DND-41 (cell line): ENCODE measurements around the gene REG3G.

Source experiments
- ATAC-seq: fragments of 200-7000 bp; cut with Tn5 transposase; 3 replicates; pipeline ENCODE4 v1.9.1; 2021; ENCODE audit warnings: low read depth; ENCODE audit not compliant: insufficient read depth
- DNase-seq: peaks from one replicate; pipeline ENCODE4 v3.0.0-alpha.2; 2020
- H2AFZ ChIP-seq: 2 replicates; pipeline ENCODE4 v1.6.0; 2012; ENCODE audit warnings: low read depth, low read length
- H3K27ac ChIP-seq: 2 replicates; pipeline ENCODE4 v1.5.1; 2012; ENCODE audit warnings: low read length, inconsistent platforms
- H3K27me3 ChIP-seq: fragments of 200-600 bp; sonication (generic); 2 replicates; pipeline ENCODE4 v1.6.0; 2012; ENCODE audit warnings: low read length, mild to moderate bottlenecking, inconsistent platforms; ENCODE audit not compliant: insufficient read depth, poor library complexity
- H3K36me3 ChIP-seq: 2 replicates; pipeline ENCODE4 v1.5.1; 2012; ENCODE audit warnings: low read length, inconsistent platforms; ENCODE audit not compliant: insufficient read depth
- H3K4me1 ChIP-seq: 2 replicates; pipeline ENCODE4 v1.5.1; 2012; ENCODE audit warnings: mild to moderate bottlenecking, low read length; ENCODE audit not compliant: insufficient read depth
- H3K4me2 ChIP-seq: 2 replicates; pipeline ENCODE4 v1.6.0; 2012; ENCODE audit warnings: mild to moderate bottlenecking, moderate library complexity, low read length, inconsistent platforms; ENCODE audit not compliant: insufficient read depth
- H3K4me3 ChIP-seq, 2 experiments: fragments of 200-600 bp in 1 of 2; shearing (Covaris generic) in 1 of 2; 2 replicates each; pipeline ENCODE4 v1.5.1; 2012 to 2016; ENCODE audit warnings: inconsistent platforms in 2 of 2, low read length in 2 of 2, mild to moderate bottlenecking in 2 of 2, low read depth in 1 of 2, moderate library complexity in 1 of 2
- H3K79me2 ChIP-seq: 2 replicates; pipeline ENCODE4 v1.6.0; 2012; ENCODE audit warnings: low read length, inconsistent platforms; ENCODE audit not compliant: insufficient read depth
- H3K9ac ChIP-seq: 2 replicates; pipeline ENCODE4 v1.6.0; 2012; ENCODE audit warnings: low read depth, mild to moderate bottlenecking, inconsistent platforms, low read length, moderate library complexity
- H3K9me3 ChIP-seq: 2 replicates; pipeline ENCODE4 v1.5.1; 2012; ENCODE audit warnings: low read length, moderate library complexity, mild to moderate bottlenecking, inconsistent platforms; ENCODE audit not compliant: insufficient read depth, severe bottlenecking
- H4K20me1 ChIP-seq: 2 replicates; pipeline ENCODE4 v1.6.0; 2012; ENCODE audit warnings: low read length; ENCODE audit not compliant: insufficient read depth
- CTCF ChIP-seq: IDR thresholded peaks from 2 replicates; pipeline ENCODE4 v1.5.1; 2012; ENCODE audit warnings: borderline replicate concordance, low read length, moderate library complexity, mild to moderate bottlenecking; ENCODE audit not compliant: poor library complexity, severe bottlenecking; ENCODE audit errors: extremely low read depth
- EZH2 ChIP-seq: IDR thresholded peaks from 3 replicates; pipeline ENCODE4 v1.6.1; 2012; ENCODE audit warnings: borderline replicate concordance, low read depth, mild to moderate bottlenecking, moderate library complexity, low read length, inconsistent platforms; ENCODE audit not compliant: severe bottlenecking

REG3G gene

GRCh38 chr2:78993518-78994148 is 31.9 kb upstream of the REG3G start:
- ATAC-seq = no peak
- no peak overlapping the region for H3K4me3 ChIP-seq
- H4K20me1 ChIP-seq = no peaks in the 10 kb centered on the region
- no peak overlapping the region for H3K27ac ChIP-seq
- H3K4me2 ChIP-seq = no peak overlapping the region
- no peaks in the 10 kb centered on the region for H3K9me3 ChIP-seq
- H3K79me2 ChIP-seq = no peaks in the 10 kb centered on the region
- no peak for TF ChIP-seq EZH2
- TF ChIP-seq CTCF = no peak
- no peak overlapping the region for H2AFZ ChIP-seq
- H3K4me1 ChIP-seq = no peaks in the 10 kb centered on the region
- H3K9ac ChIP-seq = no peak overlapping the region
- no peaks in the 10 kb centered on the region for H3K36me3 ChIP-seq
- no peaks in the 10 kb centered on the region for H3K27me3 ChIP-seq
- no peak for DNase-seq

GRCh38 chr2:78994789-78995188 is 30.7 kb upstream of the REG3G start:
- H3K36me3 ChIP-seq = no peaks in the 10 kb centered on the region
- H3K9ac ChIP-seq = no peak overlapping the region
- no peak overlapping the region for H3K27ac ChIP-seq
- H3K27me3 ChIP-seq = no peaks in the 10 kb centered on the region
- H4K20me1 ChIP-seq = no peaks in the 10 kb centered on the region
- H3K4me3 ChIP-seq = no peak overlapping the region
- no peak for DNase-seq
- no peak overlapping the region for H3K4me2 ChIP-seq
- no peak for ATAC-seq
- no peaks in the 10 kb centered on the region for H3K79me2 ChIP-seq
- no peaks in the 10 kb centered on the region for H3K9me3 ChIP-seq
- no peaks in the 10 kb centered on the region for H3K4me1 ChIP-seq
- no peak overlapping the region for H2AFZ ChIP-seq
- TF ChIP-seq CTCF = no peak
- TF ChIP-seq EZH2 = no peak

GRCh38 chr2:78999406-78999805 is 26.1 kb upstream of the REG3G start:
- H3K27me3 ChIP-seq = no peaks in the 10 kb centered on the region
- ATAC-seq (no peak), DNase-seq (no peak)
- H3K4me2 ChIP-seq = no peak overlapping the region
- no peak for TF ChIP-seq EZH2
- peak; percentile 51 for TF ChIP-seq CTCF
- H4K20me1 ChIP-seq = no peaks in the 10 kb centered on the region
- no peaks in the 10 kb centered on the region for H3K4me1 ChIP-seq
- no peak overlapping the region for H2AFZ ChIP-seq
- no peak overlapping the region for H3K27ac ChIP-seq
- no peaks in the 10 kb centered on the region for H3K79me2 ChIP-seq
- H3K36me3 ChIP-seq = no peaks in the 10 kb centered on the region
- no peak overlapping the region for H3K9ac ChIP-seq
- no peak overlapping the region for H3K4me3 ChIP-seq
- no peaks in the 10 kb centered on the region for H3K9me3 ChIP-seq

- Histone ChIP-seq H4K20me1 (no peaks in the 10 kb centered on the region), H3K9ac (no peak overlapping the region), H3K4me3 (no peak overlapping the region), H3K79me2 (no peaks in the 10 kb centered on the region), H3K4me2 (no peak overlapping the region), H3K27ac (no peak overlapping the region), H3K4me1 (no peaks in the 10 kb centered on the region), H3K36me3 (no peaks in the 10 kb centered on the region), H2AFZ (no peak overlapping the region), H3K27me3 (no peaks in the 10 kb centered on the region), H3K9me3 (no peaks in the 10 kb centered on the region)
- TF ChIP-seq EZH2 = no peak
- TF ChIP-seq CTCF = no peak
- no peak for ATAC-seq
- no peak for DNase-seq
Measured at GRCh38 chr2:79000008-79000576, 25.4 kb upstream of the REG3G start.
